ENCODE data around the gene SPAG7.
"Not testable (repeated sequence)": the region's sequence is repeated elsewhere in the genome, so short reads cannot be mapped to it uniquely, and the experiment has no call there.

The SPAG7 gene

DNA sequence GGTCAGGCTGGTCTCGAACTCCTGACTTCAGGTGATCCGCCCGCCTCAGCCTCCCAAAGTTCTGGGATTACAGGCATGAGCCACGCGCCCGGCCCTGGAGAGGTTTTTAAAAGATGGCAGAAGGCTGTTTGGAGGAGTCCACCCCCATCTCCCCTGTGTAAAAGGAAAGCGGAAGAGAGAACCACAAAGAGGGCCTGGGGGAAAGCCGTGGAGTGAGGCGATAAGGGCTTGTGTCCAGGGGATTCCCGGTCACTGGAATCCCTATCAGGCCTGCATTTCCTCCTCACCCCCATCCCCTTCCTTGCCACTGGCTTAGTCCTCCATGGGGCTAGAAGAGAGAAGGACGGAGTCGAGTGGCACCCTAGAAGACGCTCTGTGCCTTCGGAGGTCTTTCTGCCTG, 35.7 kb downstream of the SPAG7 start, which contains the start of gene GP1BA:
Gene GP1BA, plus strand, starts transcription at position 315 of the 400 bp plus-strand sequence. CDS start 328 bp downstream, outside the sequence.
- H3K9me3 ChIP-seq (ENCODE audit: low read length), result no peaks in the 10 kb centered on the region
- H3K4me1 ChIP-seq (ENCODE audit: insufficient read depth, low read length, severe bottlenecking), result peaks cover 5% of the 10 kb centered on the region
- no peak within 1 kb of the TSS for H2AFZ ChIP-seq (ENCODE audit: low read length)
- no peak within 1 kb of the TSS for H3K4me3 ChIP-seq (ENCODE audit: low read depth, low read length, poor library complexity, severe bottlenecking)
- no peak within 1 kb of the TSS for H3K27ac ChIP-seq (ENCODE audit: low read depth, low read length, poor library complexity, severe bottlenecking)
- no peak for TF ChIP-seq EZH2 (IDR thresholded peaks at IDR 0.05; ENCODE audit: borderline replicate concordance, low read length)
- TF ChIP-seq, protein P1, sequence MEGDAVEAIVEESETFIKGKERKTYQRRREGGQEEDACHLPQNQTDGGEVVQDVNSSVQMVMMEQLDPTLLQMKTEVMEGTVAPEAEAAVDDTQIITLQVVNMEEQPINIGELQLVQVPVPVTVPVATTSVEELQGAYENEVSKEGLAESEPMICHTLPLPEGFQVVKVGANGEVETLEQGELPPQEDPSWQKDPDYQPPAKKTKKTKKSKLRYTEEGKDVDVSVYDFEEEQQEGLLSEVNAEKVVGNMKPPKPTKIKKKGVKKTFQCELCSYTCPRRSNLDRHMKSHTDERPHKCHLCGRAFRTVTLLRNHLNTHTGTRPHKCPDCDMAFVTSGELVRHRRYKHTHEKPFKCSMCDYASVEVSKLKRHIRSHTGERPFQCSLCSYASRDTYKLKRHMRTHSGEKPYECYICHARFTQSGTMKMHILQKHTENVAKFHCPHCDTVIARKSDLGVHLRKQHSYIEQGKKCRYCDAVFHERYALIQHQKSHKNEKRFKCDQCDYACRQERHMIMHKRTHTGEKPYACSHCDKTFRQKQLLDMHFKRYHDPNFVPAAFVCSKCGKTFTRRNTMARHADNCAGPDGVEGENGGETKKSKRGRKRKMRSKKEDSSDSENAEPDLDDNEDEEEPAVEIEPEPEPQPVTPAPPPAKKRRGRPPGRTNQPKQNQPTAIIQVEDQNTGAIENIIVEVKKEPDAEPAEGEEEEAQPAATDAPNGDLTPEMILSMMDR (IDR thresholded peaks at IDR 0.05; ENCODE audit: low read length), result no peak
- no peaks in the 10 kb centered on the region for H3F3A ChIP-seq (ENCODE audit: insufficient read depth, low read length)
- H3K4me2 ChIP-seq (ENCODE audit: low read length), result no peak within 1 kb of the TSS
- H4K20me1 ChIP-seq (ENCODE audit: insufficient read depth, low read length), result no peaks in the 10 kb centered on the region
- no peaks in the 10 kb centered on the region for H3K27me3 ChIP-seq (ENCODE audit: insufficient read depth, low read length)
- no peaks in the 10 kb centered on the region for H3K79me2 ChIP-seq (ENCODE audit: insufficient read depth, low read length)
- H3K9ac ChIP-seq (ENCODE audit: low read length), result no peak within 1 kb of the TSS
- peaks cover 23% of the 10 kb centered on the region for H3K36me3 ChIP-seq (ENCODE audit: insufficient read depth, low read length)
- H3K9me2 ChIP-seq (ENCODE audit: low read depth, low read length), result no peaks in the 10 kb centered on the region

DNA sequence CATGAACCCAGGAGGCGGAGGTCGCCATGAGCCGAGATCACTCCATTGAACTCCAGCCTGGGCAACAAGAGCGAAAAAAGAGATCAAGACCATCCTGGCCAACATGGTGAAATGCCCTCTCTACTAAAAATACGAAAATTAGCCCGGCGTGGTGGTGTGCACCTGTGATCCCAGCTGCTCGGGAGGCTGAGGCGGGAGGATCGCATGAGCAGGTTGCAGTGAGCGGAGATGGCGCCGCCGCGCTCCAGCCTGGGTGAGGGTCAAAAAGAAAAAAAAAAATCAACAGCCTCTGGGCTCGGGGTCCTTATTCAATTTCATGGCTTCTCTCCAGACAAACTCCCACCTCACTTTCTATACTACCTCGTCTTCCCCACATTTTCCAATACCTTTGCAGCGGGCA, 38.7 kb downstream of the SPAG7 start:
- no peaks in the 10 kb centered on the region for H3K9me2 ChIP-seq (ENCODE audit: low read depth, low read length)
- no peaks in the 10 kb centered on the region for H3K79me2 ChIP-seq (ENCODE audit: insufficient read depth, low read length)
- TF ChIP-seq, protein P1 (IDR thresholded peaks at IDR 0.05; ENCODE audit: low read length), result no peak
- TF ChIP-seq EZH2 (IDR thresholded peaks at IDR 0.05; ENCODE audit: borderline replicate concordance, low read length), result no peak
- peaks cover 9% of the 10 kb centered on the region for H3K36me3 ChIP-seq (ENCODE audit: insufficient read depth, low read length)
- no peaks in the 10 kb centered on the region for H3F3A ChIP-seq (ENCODE audit: insufficient read depth, low read length)
- no peak overlapping the region for H2AFZ ChIP-seq (ENCODE audit: low read length)
- no peaks in the 10 kb centered on the region for H3K4me1 ChIP-seq (ENCODE audit: insufficient read depth, low read length, severe bottlenecking)
- H3K4me2 ChIP-seq (ENCODE audit: low read length), result no peak overlapping the region
- H4K20me1 ChIP-seq (ENCODE audit: insufficient read depth, low read length), result no peaks in the 10 kb centered on the region
- H3K9ac ChIP-seq (ENCODE audit: low read length), result no peak overlapping the region
- H3K27me3 ChIP-seq (ENCODE audit: insufficient read depth, low read length), result no peaks in the 10 kb centered on the region
- no peak overlapping the region for H3K4me3 ChIP-seq (ENCODE audit: low read depth, low read length, poor library complexity, severe bottlenecking)
- no peak overlapping the region for H3K27ac ChIP-seq (ENCODE audit: low read depth, low read length, poor library complexity, severe bottlenecking)
- H3K9me3 ChIP-seq (ENCODE audit: low read length), result no peaks in the 10 kb centered on the region

DNA sequence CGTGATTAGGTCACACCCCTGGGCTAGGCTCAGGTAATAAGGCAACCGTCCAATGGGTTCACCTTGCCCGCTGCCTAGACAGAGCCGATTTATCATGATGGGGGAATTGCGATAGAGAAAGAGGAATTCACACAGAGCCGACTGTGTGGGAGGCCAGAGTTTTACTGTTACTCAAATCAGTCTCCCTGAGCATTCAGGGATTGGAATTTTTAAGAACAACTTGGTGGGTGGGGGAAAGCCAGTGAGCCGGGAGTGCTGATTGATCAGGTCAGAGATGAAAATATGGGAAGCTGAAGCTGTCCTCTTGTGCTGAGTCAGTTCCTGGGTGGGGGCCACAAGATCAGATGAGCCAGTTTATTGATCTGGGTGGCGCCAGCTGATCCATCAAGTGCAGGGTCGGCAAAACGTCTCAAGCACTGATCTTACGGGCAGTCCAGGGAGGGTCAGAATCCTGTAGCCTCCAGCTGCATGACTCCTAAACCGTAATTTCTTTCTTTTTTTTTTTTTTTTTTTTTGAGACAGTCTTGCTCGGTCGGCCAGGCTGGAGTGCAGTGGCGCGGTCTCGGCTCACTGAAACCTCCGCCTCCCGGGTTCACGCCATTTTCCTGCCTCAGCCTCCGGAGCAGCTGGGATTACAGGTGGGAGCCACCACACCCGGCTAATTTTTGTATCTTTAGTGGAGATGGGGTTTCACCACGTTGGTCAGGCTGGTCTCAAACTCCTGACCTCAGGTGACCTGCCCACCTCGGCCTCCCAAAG, 40.9 kb downstream of the SPAG7 start:
- H3K79me2 ChIP-seq (ENCODE audit: insufficient read depth, low read length); H3F3A ChIP-seq (ENCODE audit: insufficient read depth, low read length); H3K4me2 ChIP-seq (ENCODE audit: low read length); H4K20me1 ChIP-seq (ENCODE audit: insufficient read depth, low read length); H3K36me3 ChIP-seq (ENCODE audit: insufficient read depth, low read length); H3K9me2 ChIP-seq (ENCODE audit: low read depth, low read length); H3K9ac ChIP-seq (ENCODE audit: low read length); H3K4me1 ChIP-seq (ENCODE audit: insufficient read depth, low read length, severe bottlenecking); H2AFZ ChIP-seq (ENCODE audit: low read length); H3K9me3 ChIP-seq (ENCODE audit: low read length); H3K4me3 ChIP-seq (ENCODE audit: low read depth, low read length, poor library complexity, severe bottlenecking); H3K27ac ChIP-seq (ENCODE audit: low read depth, low read length, poor library complexity, severe bottlenecking); H3K27me3 ChIP-seq (ENCODE audit: insufficient read depth, low read length): not testable (repeated sequence)

DNA sequence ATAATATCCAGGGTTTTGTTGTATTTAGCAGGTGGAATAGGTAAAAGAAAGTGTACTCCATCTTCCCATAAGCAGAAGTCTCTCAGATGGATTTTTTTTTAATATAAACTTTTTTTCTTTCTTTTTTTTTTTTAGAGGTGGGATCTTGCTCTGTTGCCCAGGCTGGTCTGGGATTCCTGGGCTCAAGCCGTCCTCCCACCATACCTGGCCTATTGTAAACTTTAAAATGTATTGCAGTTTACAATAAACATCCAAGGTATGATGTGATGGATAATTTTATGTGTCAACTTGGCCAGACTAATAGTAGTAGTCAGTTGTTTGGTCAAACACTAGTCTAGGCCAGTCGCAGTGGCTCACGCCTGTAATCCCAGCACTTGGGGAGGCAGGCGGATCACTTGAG, 46.3 kb downstream of the SPAG7 start:
- H3K4me2 ChIP-seq (ENCODE audit: low read length), result no peak overlapping the region
- H3F3A ChIP-seq (ENCODE audit: insufficient read depth, low read length), result no peaks in the 10 kb centered on the region
- H2AFZ ChIP-seq (ENCODE audit: low read length), result no peak overlapping the region
- H3K27ac ChIP-seq (ENCODE audit: low read depth, low read length, poor library complexity, severe bottlenecking), result no peak overlapping the region
- H3K36me3 ChIP-seq (ENCODE audit: insufficient read depth, low read length), result no peaks in the 10 kb centered on the region
- H4K20me1 ChIP-seq (ENCODE audit: insufficient read depth, low read length), result no peaks in the 10 kb centered on the region
- H3K79me2 ChIP-seq (ENCODE audit: insufficient read depth, low read length), result no peaks in the 10 kb centered on the region
- no peaks in the 10 kb centered on the region for H3K9me3 ChIP-seq (ENCODE audit: low read length)
- H3K9me2 ChIP-seq (ENCODE audit: low read depth, low read length), result no peaks in the 10 kb centered on the region
- H3K4me1 ChIP-seq (ENCODE audit: insufficient read depth, low read length, severe bottlenecking), result no peaks in the 10 kb centered on the region
- H3K9ac ChIP-seq (ENCODE audit: low read length), result no peak overlapping the region
- no peaks in the 10 kb centered on the region for H3K27me3 ChIP-seq (ENCODE audit: insufficient read depth, low read length)
- H3K4me3 ChIP-seq (ENCODE audit: low read depth, low read length, poor library complexity, severe bottlenecking), result no peak overlapping the region
- no peak for TF ChIP-seq EZH2 (IDR thresholded peaks at IDR 0.05; ENCODE audit: borderline replicate concordance, low read length)
- TF ChIP-seq, protein P1 (IDR thresholded peaks at IDR 0.05; ENCODE audit: low read length), result no peak

Measured in OCI-LY1 (cell line).